T-cell (primary cell): ENCODE measurements around the gene VDAC1. TPM values are rescaled to one million over a fixed set of nuclear protein-coding genes. Genes with fewer than 3 reads are reported as not detected.

Source experiments
- ATAC-seq, 4 experiments: fragments of 200-7000 bp in 3 of 4; fragments of 150-1000 bp in 1 of 4; cut with Tn5 transposase; replicated peaks in 1 of 4; 1 replicate in 3 of 4; 2 replicates in 1 of 4; pipeline ENCODE4 v1.10.0; 2021; ENCODE audit warnings: moderate library complexity in 3 of 4, mild to moderate bottlenecking in 2 of 4, moderate number of reproducible peaks in 1 of 4
- CTCF ChIA-PET, 2 donors: fragments of 300-600 bp; sonication (Branson Sonifier 250); formaldehyde crosslinking; loops; one replicate each; lab custom pipeline; 2022; ENCODE audit warnings: antibody characterized with exemption in 2 of 2; lab: Charles Lee
- POLR2A ChIA-PET, 2 donors: fragments of 300-600 bp; sonication (Branson Sonifier 250); formaldehyde crosslinking; loops; one replicate each; lab custom pipeline; 2022; ENCODE audit warnings: antibody characterized with exemption in 2 of 2; lab: Charles Lee
- DNase-seq, 35 experiments: peaks; one replicate each; pipeline versions ENCODE4 v3.0.0 to v3.0.0-alpha.2; 2013 to 2023
- H3K27ac ChIP-seq: one replicate; pipeline ENCODE4 v1.5.1; 2013; ENCODE audit warnings: low read length
- H3K27me3 ChIP-seq, 2 experiments: replicated peaks in 1 of 2; 1 replicate in 1 of 2; 2 replicates in 1 of 2; pipeline versions ENCODE4 v1.6.1 to v1.7.0; 2013; ENCODE audit warnings: low read length in 1 of 2, mixed read lengths in 1 of 2; ENCODE audit not compliant: control insufficient read depth in 2 of 2, insufficient read depth in 2 of 2; ENCODE audit errors: extremely low read depth in 1 of 2
- H3K36me3 ChIP-seq, 2 donors: 1 replicate in 1 of 2; 2 replicates in 1 of 2; pipeline versions ENCODE4 v1.6.1 to v1.7.0; 2013; ENCODE audit warnings: low read length in 1 of 2; ENCODE audit not compliant: control insufficient read depth in 2 of 2, insufficient read depth in 1 of 2; ENCODE audit errors: extremely low read depth in 1 of 2
- H3K4me1 ChIP-seq, 2 experiments: 1 replicate in 1 of 2; 2 replicates in 1 of 2; pipeline versions ENCODE4 v1.6.1 to v1.7.0; 2013; ENCODE audit warnings: low read length in 2 of 2, mixed read lengths in 1 of 2; ENCODE audit not compliant: insufficient read depth in 2 of 2, control insufficient read depth in 1 of 2; ENCODE audit errors: extremely low read depth in 1 of 2
- H3K4me3 ChIP-seq, 2 donors: 1 replicate in 1 of 2; 2 replicates in 1 of 2; pipeline versions ENCODE4 v1.5.1 to v1.7.0; 2013; ENCODE audit warnings: mild to moderate bottlenecking in 2 of 2, low read length in 1 of 2, moderate library complexity in 1 of 2; ENCODE audit not compliant: control insufficient read depth in 1 of 2; ENCODE audit errors: extremely low read depth in 1 of 2
- H3K9me3 ChIP-seq: 2 replicates; pipeline ENCODE4 v1.7.0; 2013
- H3K27ac Mint-ChIP-seq, 2 donors: one replicate each; pipeline ENCODE4 v1.8.0; 2020 to 2021; ENCODE audit warnings: mild to moderate bottlenecking in 2 of 2, mixed read lengths in 2 of 2
- H3K27me3 Mint-ChIP-seq, 2 donors: one replicate each; pipeline ENCODE4 v1.8.0; 2021 to 2022; ENCODE audit warnings: mixed read lengths in 2 of 2
- H3K36me3 Mint-ChIP-seq: one replicate; pipeline ENCODE4 v1.8.0; 2021; ENCODE audit warnings: mixed read lengths
- H3K4me1 Mint-ChIP-seq, 3 donors: one replicate each; pipeline ENCODE4 v1.8.0; 2020 to 2022; ENCODE audit warnings: mixed read lengths in 3 of 3, mild to moderate bottlenecking in 1 of 3
- H3K4me3 Mint-ChIP-seq, 3 donors: one replicate each; pipeline ENCODE4 v1.8.0; 2020 to 2022; ENCODE audit warnings: mild to moderate bottlenecking in 3 of 3, mixed read lengths in 3 of 3, moderate library complexity in 3 of 3
- H3K9me3 Mint-ChIP-seq, 3 donors: one replicate each; pipeline ENCODE4 v1.8.0; 2020 to 2022; ENCODE audit warnings: mixed read lengths in 3 of 3
- WGBS: methylation state at CpG from one replicate; pipeline ENCODE4 v1.1.5; 2013; ENCODE audit warnings: missing lambda C conversion rate; ENCODE audit not compliant: insufficient coverage; 5-methylcytosine and 5-hydroxymethylcytosine counted together
- total RNA-seq, 35 experiments: library from RNA in 6 of 35; stranded (reverse) in 6 of 35; fragments of 120-200 nt in 1 of 35; gene quantifications; one replicate each; pipeline versions ENCODE4 v1.2.1 to v1.2.4 and lab custom pipeline; 2013 to 2026

Gene VDAC1
- total RNA-seq, 5 donors from 2014 or later (not counting 1 experiment from before 2014, with no cell fraction given): 45.8 to 58.7 (median 54.6) TPM

GRCh38 chr5:134000091-134000511 lies 4.7 kb downstream of the VDAC1 start:
- Mint-ChIP-seq H3K27me3 (no peaks in the 10 kb centered on the region), H3K9me3 (no peaks in the 10 kb centered on the region), H3K4me1 (peaks cover 66 to 73% (median 68%) of the 10 kb centered on the region in 3 donors), H3K36me3 (peaks cover 3% of the 10 kb centered on the region), H3K27ac (peak overlapping the region in 1 of 2 donors; percentile 2), H3K4me3 (no peak overlapping the region)
- CTCF ChIA-PET: no interaction called here
- ATAC-seq (no peak), DNase-seq (no peak)
- Histone ChIP-seq H3K27ac (no peak overlapping the region), H3K4me3 (no peak overlapping the region), H3K4me1 (peaks cover 7 to 66% of the 10 kb centered on the region in 2 experiments), H3K9me3 (no peaks in the 10 kb centered on the region), H3K36me3 (peaks cover 0 to 5% of the 10 kb centered on the region in 2 donors), H3K27me3 (no peaks in the 10 kb centered on the region)
- WGBS: 53% methylated on average over 4 of the region's 5 CpGs
- POLR2A ChIA-PET: interaction anchor here in 1 of 2 donors (0.6 kb wide), 1 partner anchor 175 kb away, joined by 3 read pairs; no protein-coding TSS in a partner anchor

- no peak overlapping the region for H3K4me3 Mint-ChIP-seq
Measured at GRCh38 chr5:133998807-133999206, 6.0 kb downstream of the VDAC1 start.

GRCh38 chr5:133998042-133998441 lies 6.7 kb downstream of the VDAC1 start:
- Mint-ChIP-seq H3K4me1 (peaks cover 73 to 84% (median 78%) of the 10 kb centered on the region in 3 donors), H3K27ac (peak overlapping the region in 1 of 2 donors; percentile 34), H3K9me3 (no peaks in the 10 kb centered on the region), H3K4me3 (no peak overlapping the region), H3K27me3 (no peaks in the 10 kb centered on the region), H3K36me3 (peaks cover 3% of the 10 kb centered on the region)
- peaks cover 1 to 60% of the 10 kb centered on the region in 2 experiments for H3K4me1 ChIP-seq
- no peak overlapping the region for H3K27ac ChIP-seq
- no peaks in the 10 kb centered on the region for H3K27me3 ChIP-seq
- ChIA-PET POLR2A (interaction anchor here in 1 of 2 donors (0.6 kb wide), 1 partner anchor 110 kb away, joined by 3 read pairs; no protein-coding TSS in a partner anchor), CTCF (interaction anchor here in 1 of 2 donors (0.7 to 1.1 kb wide), 4 partner anchors 20 to 623 kb away, joined by 3 to 5 read pairs (median 4); no protein-coding TSS in a partner anchor)
- peaks cover 0 to 5% of the 10 kb centered on the region in 2 donors for H3K36me3 ChIP-seq
- no peak for DNase-seq
- no peak overlapping the region for H3K4me3 ChIP-seq
- no peaks in the 10 kb centered on the region for H3K9me3 ChIP-seq
- ATAC-seq: no peak
- WGBS: 100% methylated on average over 1 of the region's 6 CpGs

More at GRCh38 chr5:133998807-133999206, 6.0 kb downstream of the VDAC1 start:
- Histone ChIP-seq H3K36me3 (peaks cover 0 to 5% of the 10 kb centered on the region in 2 donors), H3K27me3 (no peaks in the 10 kb centered on the region), H3K9me3 (no peaks in the 10 kb centered on the region), H3K4me1 (peaks cover 7 to 67% of the 10 kb centered on the region in 2 experiments), H3K27ac (no peak overlapping the region), H3K4me3 (no peak overlapping the region)
- CTCF ChIA-PET: interaction anchor here (0.6 to 1.1 kb wide), 2 partner anchors 20 to 81 kb away, joined by 3 to 5 read pairs; no protein-coding TSS in a partner anchor
- DNase-seq (no peak), ATAC-seq (no peak)
- Mint-ChIP-seq H3K36me3 (peaks cover 3% of the 10 kb centered on the region), H3K4me1 (peaks cover 77 to 86% (median 81%) of the 10 kb centered on the region in 3 donors), H3K27me3 (no peaks in the 10 kb centered on the region), H3K27ac (peak overlapping the region in 1 of 2 donors; percentile 34), H3K9me3 (no peaks in the 10 kb centered on the region)
- 98% methylated on average over 4 of the region's 7 CpGs for WGBS
- POLR2A ChIA-PET: interaction anchor here in 1 of 2 donors (0.7 kb wide), 1 partner anchor 69 kb away, joined by 3 read pairs; no protein-coding TSS in a partner anchor

- Mint-ChIP-seq H3K27me3 (no peaks in the 10 kb centered on the region), H3K9me3 (no peaks in the 10 kb centered on the region), H3K4me1 (peaks cover 70 to 78% (median 72%) of the 10 kb centered on the region in 3 donors), H3K4me3 (no peak overlapping the region), H3K36me3 (peaks cover 3% of the 10 kb centered on the region), H3K27ac (no peak overlapping the region)
- POLR2A ChIA-PET: no interaction called here
- 71% methylated on average over 1 of the region's 3 CpGs for WGBS
- Histone ChIP-seq H3K36me3 (peaks cover 0 to 5% of the 10 kb centered on the region in 2 donors), H3K9me3 (no peaks in the 10 kb centered on the region), H3K4me1 (peaks cover 0 to 51% of the 10 kb centered on the region in 2 experiments), H3K27me3 (no peaks in the 10 kb centered on the region), H3K27ac (no peak overlapping the region), H3K4me3 (no peak overlapping the region)
- ATAC-seq: peak in 1 of 4 experiments; percentile 33
- CTCF ChIA-PET: interaction anchor here (0.5 to 1.1 kb wide), 8 partner anchors 15 to 1543 kb away, joined by 3 to 6 read pairs (median 4); no protein-coding TSS in a partner anchor
- DNase-seq: peak in 3 of 35 experiments; percentile 19 to 42 (median 33)
Measured at GRCh38 chr5:133996683-133997252, 8.0 kb downstream of the VDAC1 start.

GRCh38 chr5:133995883-133996563 lies 8.8 kb downstream of the VDAC1 start:
- H3K4me1 Mint-ChIP-seq: peaks cover 63 to 73% (median 66%) of the 10 kb centered on the region in 3 donors
- H3K27ac Mint-ChIP-seq: no peak overlapping the region
- H3K9me3 ChIP-seq: no peaks in the 10 kb centered on the region
- POLR2A ChIA-PET: no interaction called here
- H3K27me3 Mint-ChIP-seq: no peaks in the 10 kb centered on the region
- 85% methylated on average over 4 of the region's 7 CpGs for WGBS
- no peak overlapping the region for H3K27ac ChIP-seq
- no peak overlapping the region for H3K4me3 ChIP-seq
- peaks cover 4% of the 10 kb centered on the region for H3K36me3 Mint-ChIP-seq
- no peak for ATAC-seq
- CTCF ChIA-PET: interaction anchor here (0.5 to 1.1 kb wide), 4 partner anchors 14 to 630 kb away, joined by 4 to 6 read pairs (median 6); no protein-coding TSS in a partner anchor
- no peaks in the 10 kb centered on the region for H3K9me3 Mint-ChIP-seq
- H3K27me3 ChIP-seq: no peaks in the 10 kb centered on the region
- no peak for DNase-seq
- peaks cover 5% of the 10 kb centered on the region in 2 donors for H3K36me3 ChIP-seq
- peaks cover 0 to 44% of the 10 kb centered on the region in 2 experiments for H3K4me1 ChIP-seq
- no peak overlapping the region for H3K4me3 Mint-ChIP-seq

- Mint-ChIP-seq H3K4me1 (peaks cover 60 to 66% (median 60%) of the 10 kb centered on the region in 3 donors), H3K4me3 (no peak overlapping the region), H3K36me3 (peaks cover 8% of the 10 kb centered on the region), H3K27me3 (no peaks in the 10 kb centered on the region), H3K9me3 (no peaks in the 10 kb centered on the region), H3K27ac (no peak overlapping the region)
- peaks cover 5 to 12% of the 10 kb centered on the region in 2 donors for H3K36me3 ChIP-seq
- H3K4me3 ChIP-seq: no peak overlapping the region
- 80% methylated on average over 8 of the region's 8 CpGs for WGBS
- no peak for ATAC-seq
- no peaks in the 10 kb centered on the region for H3K27me3 ChIP-seq
- no peak overlapping the region for H3K27ac ChIP-seq
- peaks cover 0 to 39% of the 10 kb centered on the region in 2 experiments for H3K4me1 ChIP-seq
- no peaks in the 10 kb centered on the region for H3K9me3 ChIP-seq
- ChIA-PET POLR2A (no interaction called here), CTCF (no interaction called here)
- DNase-seq: no peak
Measured at GRCh38 chr5:133995341-133995740, 9.4 kb downstream of the VDAC1 start.
